Spleen (tissue), 11 donors: ENCODE results near the gene NEO1. TPM values are rescaled to one million over a fixed set of nuclear protein-coding genes. Genes with fewer than 3 reads are reported as not detected.

ENCODE experiments used
- DNase-seq: peaks from one replicate; pipeline ENCODE4 v3.0.0-alpha.2; 2020
- H3K27ac ChIP-seq, 8 donors: fragments of 200-600 bp; sonication (generic) in 7 of 8; 1 replicate in 4 of 8; 2 replicates in 4 of 8; pipeline versions ENCODE4 v1.5.0 to v1.8.0; 2016 to 2021; ENCODE audit warnings: inconsistent platforms in 4 of 8, mild to moderate bottlenecking in 4 of 8, moderate library complexity in 1 of 8
- H3K27me3 ChIP-seq, 7 donors: fragments of 200-600 bp; sonication (generic) in 6 of 7; replicated peaks in 1 of 7; 1 replicate in 4 of 7; 2 replicates in 3 of 7; pipeline versions ENCODE4 v1.5.0 to v1.8.0; 2016 to 2021; ENCODE audit warnings: inconsistent platforms in 3 of 7, mild to moderate bottlenecking in 1 of 7
- H3K36me3 ChIP-seq, 6 donors: fragments of 200-600 bp; sonication (generic) in 5 of 6; 1 replicate in 4 of 6; 2 replicates in 2 of 6; pipeline versions ENCODE4 v1.5.0 to v1.8.0; 2016 to 2021; ENCODE audit warnings: inconsistent platforms in 2 of 6
- H3K4me1 ChIP-seq, 6 donors: fragments of 200-600 bp; sonication (generic) in 5 of 6; 1 replicate in 3 of 6; 2 replicates in 3 of 6; pipeline versions ENCODE4 v1.5.0 to v1.8.0; 2016 to 2021; ENCODE audit warnings: inconsistent platforms in 3 of 6
- H3K4me3 ChIP-seq, 8 donors: fragments of 200-600 bp; sonication (generic) in 7 of 8; 1 replicate in 4 of 8; 2 replicates in 4 of 8; pipeline versions ENCODE4 v1.5.0 to v1.8.0; 2016 to 2021; ENCODE audit warnings: inconsistent platforms in 4 of 8, mild to moderate bottlenecking in 4 of 8, moderate library complexity in 2 of 8
- H3K9me3 ChIP-seq, 8 donors: fragments of 200-600 bp; sonication (generic) in 7 of 8; 1 replicate in 4 of 8; 2 replicates in 4 of 8; pipeline versions ENCODE4 v1.5.0 to v1.8.0; 2016 to 2021; ENCODE audit warnings: inconsistent platforms in 4 of 8
- CTCF ChIP-seq, 11 experiments: fragments of 200-600 bp in 7 of 11; fragments of 450-650 bp in 4 of 11; sonication (generic) in 4 of 11; IDR thresholded peaks in 8 of 11; conservative IDR thresholded peaks in 3 of 11; 1 replicate in 7 of 11; 2 replicates in 4 of 11; pipeline versions ENCODE4 v1.4.0 to v1.8.0; 2016 to 2021; ENCODE audit warnings: antibody characterized with exemption in 11 of 11, inconsistent platforms in 4 of 11, mild to moderate bottlenecking in 1 of 11
- POLR2A ChIP-seq, 3 donors: fragments of 450-650 bp; IDR thresholded peaks; one replicate each; pipeline ENCODE4 v1.5.1; 2017; ENCODE audit warnings: antibody characterized with exemption in 3 of 3, mild to moderate bottlenecking in 1 of 3
- POLR2AphosphoS5 ChIP-seq, 3 donors: sonication (generic); formaldehyde crosslinking; IDR thresholded peaks; one replicate each; pipeline ENCODE4 v1.5.1; 2017; ENCODE audit warnings: antibody characterized with exemption in 3 of 3
- WGBS, 5 donors: extraction: QIAGEN DNeasy Blood & Tissue Kit in 3 of 5; methylation state at CpG; one replicate each; pipeline versions ENCODE4 v1.1.5 to v1.1.7; 2013 to 2018; 5-methylcytosine and 5-hydroxymethylcytosine counted together
- intact Hi-C: fragments of 100-400 bp; cut with DNase I; formaldehyde crosslinking; loops from one replicate; pipeline ENCODE4 v1.15.0; 2023; ENCODE audit warnings: low total_unique reads
- polyA plus RNA-seq, 3 donors: library from polyadenylated mRNA; stranded (reverse); fragments of 200-250 nt; gene quantifications; one replicate each; pipeline ENCODE4 v1.2.1, GENCODE V29; 2013
- total RNA-seq, 7 donors: library from RNA; depleted of rRNA in 3 of 7; stranded (reverse); fragments of >200 nt in 3 of 7; fragmentation: NEBNext Ultra II Directional in 4 of 7; extraction: Animal tissue kit (Norgen Biotek cat#: 25700) in 4 of 7; gene quantifications; one replicate each; pipeline versions ENCODE4 v1.1.0 to v1.2.1, GENCODE V29; 2016 to 2021
- donor health status: healthy with polysubstance abuse.
- donor health status: DM: no; HTN: no; CAD: no; lungs with moderate emphysema.
- donor health status: DM: no; HTN: no; CAD: no.
- donor health status: Bipolar disorder and iron deficiency.
- donor health status: healthy.
- donor health status: DM: no; HTN: no; CAD: no.
- donor health status: DM: yes; HTN: yes; CAD: no.

The NEO1 gene
- total and polyA plus RNA-seq, 10 donors, result 1.4 to 14.3 (median 10.5) TPM

- Histone ChIP-seq H3K36me3 (no peaks in the 10 kb centered on the region), H3K27ac (no peak overlapping the region), H3K27me3 (peaks cover 0 to 34% (median 0%) of the 10 kb centered on the region in 7 donors), H3K4me3 (no peak overlapping the region), H3K9me3 (no peaks in the 10 kb centered on the region), H3K4me1 (no peaks in the 10 kb centered on the region)
- 89 to 96% (median 94%) methylated on average over 1 of the region's 1 CpG for WGBS, 5 donors
- intact Hi-C loops, result no loop called here
- no peak for DNase-seq
- TF ChIP-seq CTCF (IDR thresholded peaks at IDR 0.05 in 8 of 11, conservative IDR thresholded peaks at IDR 0.05 in 3 of 11) (no peak), POLR2A (IDR thresholded peaks at IDR 0.05) (no peak), POLR2AphosphoS5 (IDR thresholded peaks at IDR 0.05) (no peak)
Observed at GRCh38 chr15:73014904-73015303, 37.4 kb upstream of the NEO1 start.

- 87 to 93% (median 92%) methylated on average over 6 of the region's 6 CpGs for WGBS, 5 donors
Observed at GRCh38 chr15:73015493-73015892, 36.8 kb upstream of the NEO1 start.

GRCh38 chr15:73017987-73018386, 34.3 kb upstream of the NEO1 start:
- DNase-seq, result no peak
- 82 to 98% (median 90%) methylated on average over 1 of the region's 1 CpG for WGBS, 5 donors
- TF ChIP-seq POLR2AphosphoS5 (IDR thresholded peaks at IDR 0.05) (no peak), POLR2A (IDR thresholded peaks at IDR 0.05) (no peak), CTCF (IDR thresholded peaks at IDR 0.05 in 8 of 11, conservative IDR thresholded peaks at IDR 0.05 in 3 of 11) (no peak)
- H3K4me3 ChIP-seq, result no peak overlapping the region
- no peaks in the 10 kb centered on the region for H3K36me3 ChIP-seq
- H3K27ac ChIP-seq, result no peak overlapping the region
- H3K27me3 ChIP-seq, result peaks cover 0 to 36% (median 0%) of the 10 kb centered on the region in 7 donors
- intact Hi-C loops, result no loop called here
- H3K4me1 ChIP-seq, result no peaks in the 10 kb centered on the region
- H3K9me3 ChIP-seq, result no peaks in the 10 kb centered on the region

More at GRCh38 chr15:73015493-73015892, 36.8 kb upstream of the NEO1 start:
- no peaks in the 10 kb centered on the region for H3K36me3 ChIP-seq
- TF ChIP-seq CTCF (IDR thresholded peaks at IDR 0.05 in 8 of 11, conservative IDR thresholded peaks at IDR 0.05 in 3 of 11) (no peak), POLR2AphosphoS5 (IDR thresholded peaks at IDR 0.05) (no peak), POLR2A (IDR thresholded peaks at IDR 0.05) (no peak)
- peaks cover 0 to 32% (median 0%) of the 10 kb centered on the region in 7 donors for H3K27me3 ChIP-seq
- no peak for DNase-seq
- no peak overlapping the region for H3K4me3 ChIP-seq
- no peaks in the 10 kb centered on the region for H3K4me1 ChIP-seq
- no peaks in the 10 kb centered on the region for H3K9me3 ChIP-seq
- no peak overlapping the region for H3K27ac ChIP-seq
- intact Hi-C loops, result no loop called here

GRCh38 chr15:73019154-73019553, 33.1 kb upstream of the NEO1 start:
- no peak for DNase-seq
- WGBS, 5 donors, result 91 to 96% (median 94%) methylated on average over 3 of the region's 3 CpGs
- Histone ChIP-seq H3K4me1 (no peaks in the 10 kb centered on the region), H3K27me3 (peaks cover 0 to 48% (median 0%) of the 10 kb centered on the region in 7 donors), H3K36me3 (no peaks in the 10 kb centered on the region), H3K27ac (no peak overlapping the region), H3K4me3 (no peak overlapping the region), H3K9me3 (no peaks in the 10 kb centered on the region)
- TF ChIP-seq POLR2A (IDR thresholded peaks at IDR 0.05), result no peak
- no peak for TF ChIP-seq CTCF (IDR thresholded peaks at IDR 0.05 in 8 of 11, conservative IDR thresholded peaks at IDR 0.05 in 3 of 11)
- TF ChIP-seq POLR2AphosphoS5 (IDR thresholded peaks at IDR 0.05), result no peak
- intact Hi-C loops, result no loop called here
